A549 (cell line): Measurements from ENCODE around the gene WDR17.

Experiments
- BCL3 ChIP-seq: fragments of >200 bp; sonication (Bioruptor Twin); formaldehyde crosslinking; IDR thresholded peaks from 3 replicates; pipeline ENCODE4 v1.6.1; 2016
- CEBPB ChIP-seq, 2 experiments: fragments of >200 bp in 1 of 2; sonication (Bioruptor Twin) in 1 of 2; formaldehyde crosslinking in 1 of 2; IDR thresholded peaks; 2 replicates each; pipeline ENCODE4 v1.6.1; 2012 to 2016
- CHD2 ChIP-seq: fragments of 150-350 bp; IDR thresholded peaks from 2 replicates; pipeline ENCODE4 v1.6.1; 2014; ENCODE audit warnings: low read length; ENCODE audit not compliant: partially characterized antibody
- CTCF ChIP-seq: fragments of >200 bp; sonication (Bioruptor Twin); formaldehyde crosslinking; IDR thresholded peaks from 3 replicates; pipeline ENCODE4 v1.5.1; 2016
- EP300 ChIP-seq, 2 experiments: fragments of >200 bp; sonication (Bioruptor Twin); formaldehyde crosslinking; IDR thresholded peaks; 2 replicates in 1 of 2; 3 replicates in 1 of 2; pipeline ENCODE4 v1.6.1; 2016 to 2017
- HOXA7 ChIP-seq: fragments of 250-450 bp; sonication (Bioruptor Pico); IDR thresholded peaks from 2 replicates; pipeline ENCODE4 v1.5.0; 2020; ENCODE audit warnings: mild to moderate bottlenecking, moderate library complexity
- MAZ ChIP-seq: fragments of 150-350 bp; IDR thresholded peaks from 2 replicates; pipeline ENCODE4 v1.6.1; 2014; ENCODE audit warnings: antibody characterized with exemption, low read depth, low read length, borderline replicate concordance
- NPAS2 ChIP-seq: fragments of 250-450 bp; sonication (Bioruptor Pico); IDR thresholded peaks from 2 replicates; pipeline ENCODE4 v1.8.0; 2022; ENCODE audit warnings: mild to moderate bottlenecking, moderate library complexity, borderline replicate concordance
- POLR2A ChIP-seq: IDR thresholded peaks from 2 replicates; pipeline ENCODE4 v1.6.1; 2012; ENCODE audit warnings: mild to moderate bottlenecking, low read length
- RAD21 ChIP-seq, 2 experiments: fragments of >200 bp in 1 of 2; sonication (Bioruptor Twin) in 1 of 2; formaldehyde crosslinking in 1 of 2; IDR thresholded peaks in 1 of 2; conservative IDR thresholded peaks in 1 of 2; 2 replicates in 1 of 2; 3 replicates in 1 of 2; pipeline ENCODE4 v1.6.1; 2012 to 2018; ENCODE audit warnings: inconsistent platforms in 1 of 2
- RARB ChIP-seq: fragments of 250-450 bp; sonication (Bioruptor Pico); IDR thresholded peaks from 2 replicates; pipeline ENCODE4 v1.8.0; 2021; ENCODE audit warnings: mild to moderate bottlenecking, moderate library complexity
- SMC3 ChIP-seq: fragments of >200 bp; sonication (Bioruptor Twin); formaldehyde crosslinking; IDR thresholded peaks from 3 replicates; pipeline ENCODE4 v1.6.1; 2018; ENCODE audit warnings: inconsistent platforms
- TF ChIP-seq, protein P1 (sequence below): fragments of 150-350 bp; IDR thresholded peaks from 2 replicates; pipeline ENCODE4 v1.6.1; 2014; ENCODE audit warnings: low read depth, mild to moderate bottlenecking, low read length

DNA sequence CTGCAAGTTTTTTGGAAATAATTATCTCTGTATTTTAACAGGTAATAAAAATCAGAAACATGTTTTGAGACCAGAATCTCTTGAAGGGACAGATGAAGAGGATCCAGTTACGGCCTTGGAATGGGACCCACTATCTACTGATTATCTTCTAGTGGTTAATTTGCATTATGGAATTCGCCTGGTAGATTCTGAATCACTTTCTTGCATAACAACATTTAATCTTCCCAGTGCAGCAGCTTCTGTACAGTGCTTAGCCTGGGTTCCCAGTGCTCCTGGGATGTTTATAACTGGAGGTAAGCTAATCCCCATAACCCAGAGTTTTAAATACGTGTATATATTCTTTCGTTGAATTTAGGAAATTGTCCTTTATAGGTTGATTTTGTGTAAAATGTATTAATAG, 59.4 kb downstream of the WDR17 start:
- TF ChIP-seq NPAS2 (no peak), CTCF (no peak), EP300 (IDR thresholded peaks at IDR 0.05) (no peak), RAD21 (conservative IDR thresholded peaks at IDR 0.05 in 1 of 2, IDR thresholded peaks at IDR 0.05 in 1 of 2) (no peak), HOXA7 (no peak), MAZ (no peak), POLR2A (no peak), CHD2 (no peak), CEBPB (IDR thresholded peaks at IDR 0.05) (no peak), SMC3 (no peak), BCL3 (no peak), RARB (no peak)
- TF ChIP-seq, protein P1, sequence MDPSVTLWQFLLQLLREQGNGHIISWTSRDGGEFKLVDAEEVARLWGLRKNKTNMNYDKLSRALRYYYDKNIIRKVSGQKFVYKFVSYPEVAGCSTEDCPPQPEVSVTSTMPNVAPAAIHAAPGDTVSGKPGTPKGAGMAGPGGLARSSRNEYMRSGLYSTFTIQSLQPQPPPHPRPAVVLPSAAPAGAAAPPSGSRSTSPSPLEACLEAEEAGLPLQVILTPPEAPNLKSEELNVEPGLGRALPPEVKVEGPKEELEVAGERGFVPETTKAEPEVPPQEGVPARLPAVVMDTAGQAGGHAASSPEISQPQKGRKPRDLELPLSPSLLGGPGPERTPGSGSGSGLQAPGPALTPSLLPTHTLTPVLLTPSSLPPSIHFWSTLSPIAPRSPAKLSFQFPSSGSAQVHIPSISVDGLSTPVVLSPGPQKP, result no peak
